HG03575 (cell line): ENCODE measurements around the gene SYT9.

Experiments used
- ATAC-seq: cut with Tn5 transposase; IDR thresholded peaks from one replicate; pipeline ENCODE4 v1.9.1; 2021; ENCODE audit not compliant: unreplicated experiment, insufficient number of reproducible peaks, low FRiP score; ENCODE audit errors: extremely low read depth

Gene SYT9, protein sequence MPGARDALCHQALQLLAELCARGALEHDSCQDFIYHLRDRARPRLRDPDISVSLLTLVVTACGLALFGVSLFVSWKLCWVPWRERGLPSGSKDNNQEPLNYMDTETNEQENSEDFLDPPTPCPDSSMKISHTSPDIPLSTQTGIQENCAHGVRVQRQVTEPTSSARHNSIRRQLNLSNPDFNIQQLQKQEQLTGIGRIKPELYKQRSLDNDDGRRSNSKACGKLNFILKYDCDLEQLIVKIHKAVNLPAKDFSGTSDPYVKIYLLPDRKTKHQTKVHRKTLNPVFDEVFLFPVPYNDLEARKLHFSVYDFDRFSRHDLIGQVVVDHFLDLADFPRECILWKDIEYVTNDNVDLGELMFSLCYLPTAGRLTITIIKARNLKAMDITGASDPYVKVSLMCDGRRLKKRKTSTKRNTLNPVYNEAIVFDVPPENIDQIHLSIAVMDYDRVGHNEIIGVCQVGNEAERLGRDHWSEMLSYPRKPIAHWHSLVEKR

DNA sequence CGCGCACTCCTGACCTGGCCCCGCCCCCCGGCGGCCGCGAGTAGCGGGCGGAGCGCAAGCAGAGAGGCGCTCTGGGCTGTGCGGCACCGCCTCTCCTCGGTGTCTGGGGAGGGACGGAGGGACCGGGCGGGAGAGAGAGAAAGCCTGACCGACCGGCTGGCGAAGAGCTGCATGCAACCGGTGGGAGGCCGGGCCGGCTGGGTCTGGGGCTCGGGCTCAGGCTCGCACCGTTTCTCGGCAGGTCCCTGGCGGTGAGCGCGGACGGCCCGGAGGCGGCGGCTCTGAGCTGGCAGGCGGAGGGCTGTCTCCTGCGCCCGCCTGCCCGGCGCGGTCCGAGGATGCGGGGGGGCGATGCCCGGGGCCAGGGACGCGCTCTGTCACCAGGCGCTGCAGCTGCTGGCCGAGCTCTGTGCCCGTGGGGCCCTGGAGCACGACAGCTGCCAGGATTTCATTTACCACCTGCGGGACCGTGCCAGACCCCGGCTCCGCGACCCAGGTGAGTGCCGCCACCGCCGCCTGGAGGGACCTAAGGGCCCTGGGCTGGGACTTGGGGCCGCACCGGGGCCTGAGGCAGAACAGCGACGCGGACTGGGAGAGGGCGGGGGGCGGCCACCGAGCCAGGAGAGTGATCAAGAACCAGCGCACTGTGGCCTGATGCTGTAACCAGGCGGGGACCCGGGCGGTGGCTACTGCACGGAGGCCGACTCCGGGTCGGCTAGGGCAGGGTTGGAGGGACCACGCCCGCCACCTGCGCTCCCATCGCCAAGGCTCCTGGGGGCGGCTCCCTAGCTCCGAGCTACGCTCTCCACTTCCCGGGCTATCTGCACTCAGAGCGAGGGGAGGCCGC is at the start of gene SYT9:
Gene SYT9 (plus strand): TSS at position 69 of the 847 bp plus-strand sequence. CDS start 283 bp downstream, at position 352.
- no peak for ATAC-seq

DNA sequence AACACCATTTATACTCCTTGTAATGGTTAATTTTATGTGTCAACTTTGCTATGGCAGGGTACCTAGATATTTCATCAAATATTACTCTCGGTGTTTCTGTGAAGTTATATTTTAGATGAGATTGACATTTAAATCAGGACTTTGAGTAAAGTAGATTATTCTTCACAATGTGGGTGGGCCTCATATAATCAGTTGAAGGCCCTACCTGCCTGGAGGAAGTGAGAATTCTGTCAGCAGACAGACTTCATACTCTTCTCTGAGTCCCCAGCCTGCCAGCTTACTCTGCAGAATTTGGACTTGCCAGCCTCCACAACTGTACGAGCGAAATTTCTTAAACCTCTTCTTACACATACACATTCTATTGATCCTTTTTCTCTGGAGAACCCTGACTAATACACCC is 49.3 kb upstream of the SYT9 start:
- no peak for ATAC-seq

DNA sequence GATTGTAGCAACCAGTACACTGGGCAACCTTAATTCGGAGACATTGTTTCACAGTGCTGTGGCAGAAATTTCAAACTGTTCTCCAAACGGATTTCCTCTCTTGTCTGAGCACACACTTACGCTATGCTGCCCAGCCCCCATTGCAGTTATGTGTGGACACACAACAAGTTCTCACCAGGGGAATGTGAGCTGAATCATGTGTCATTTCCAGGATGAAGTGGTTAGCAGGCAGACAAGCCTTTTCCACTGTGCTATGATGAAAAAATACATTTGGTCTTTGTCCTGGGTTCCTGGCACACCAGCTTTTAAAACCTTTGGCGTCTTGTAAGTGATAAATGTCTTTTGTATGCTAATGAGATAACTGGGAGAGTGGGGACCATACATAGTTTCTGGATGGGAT is 46.9 kb upstream of the SYT9 start:
- ATAC-seq, result no peak

GRCh38 chr11:7208391-7208790 is 43.3 kb upstream of the SYT9 start:
- no peak for ATAC-seq

GRCh38 chr11:7219491-7219890 is 32.2 kb upstream of the SYT9 start:
- ATAC-seq, result no peak

GRCh38 chr11:7220636-7221035 is 31.1 kb upstream of the SYT9 start:
- ATAC-seq, result no peak

GRCh38 chr11:7222619-7223018 is 29.1 kb upstream of the SYT9 start:
- no peak for ATAC-seq

GRCh38 chr11:7239877-7240276 is 11.8 kb upstream of the SYT9 start:
- no peak for ATAC-seq

DNA sequence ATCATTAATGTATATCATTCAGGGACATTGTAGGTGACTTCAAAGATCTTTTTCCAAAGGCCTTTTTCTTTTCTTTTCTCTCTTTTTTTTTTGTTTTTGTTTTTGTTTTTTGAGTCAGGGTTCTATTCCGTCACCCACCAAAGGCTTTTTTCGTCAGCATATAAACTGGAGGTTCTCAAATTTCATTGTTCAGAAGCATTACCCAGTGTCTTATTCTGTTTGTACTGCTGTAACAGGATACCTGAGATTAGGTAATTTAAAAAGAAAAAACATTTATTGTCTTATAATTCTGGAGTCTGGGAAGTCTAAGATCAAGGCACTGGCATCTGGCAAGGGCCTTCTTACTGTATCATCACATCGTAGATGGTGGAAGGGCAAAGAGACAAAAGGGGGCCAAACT is 6.4 kb upstream of the SYT9 start:
- ATAC-seq, result no peak

DNA sequence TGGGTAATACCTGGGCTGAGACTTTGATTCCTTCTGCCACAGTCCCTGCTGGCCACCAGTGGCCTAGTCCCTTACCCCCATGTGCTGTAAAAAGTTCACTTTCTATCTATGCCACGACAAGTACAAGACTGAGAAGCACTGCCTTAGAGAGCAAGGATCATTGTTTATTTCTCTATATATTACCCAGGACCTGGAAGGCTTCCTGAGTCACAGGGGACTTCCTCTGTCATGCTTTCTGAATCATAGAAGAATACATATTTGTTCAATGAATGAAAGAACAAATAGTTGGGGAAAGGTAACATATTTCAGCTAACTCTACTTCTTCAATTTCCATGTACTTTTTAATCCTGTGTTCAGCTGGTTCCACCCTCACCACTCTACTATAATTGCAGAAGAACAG is 5.5 kb upstream of the SYT9 start:
- ATAC-seq, result no peak

DNA sequence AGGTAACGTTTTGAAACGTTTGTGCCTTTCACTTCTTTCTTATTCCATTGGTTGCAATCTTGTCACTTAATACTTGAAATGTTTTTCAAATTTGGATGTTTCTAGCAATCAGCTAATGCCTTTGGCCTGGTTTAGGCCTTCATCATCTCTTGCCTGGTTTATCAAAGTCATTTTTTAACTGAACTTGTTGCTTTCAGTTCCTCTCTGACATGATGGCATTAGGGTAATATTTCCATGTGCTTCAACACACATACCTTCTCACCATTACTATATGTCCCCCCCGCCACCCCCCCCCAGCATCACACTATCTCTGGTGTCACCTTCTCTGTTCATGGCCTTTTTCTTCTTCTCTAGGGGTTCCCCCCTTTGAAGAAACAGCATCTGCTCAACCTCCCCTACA is 1.5 kb upstream of the SYT9 start:
- ATAC-seq, result no peak

DNA sequence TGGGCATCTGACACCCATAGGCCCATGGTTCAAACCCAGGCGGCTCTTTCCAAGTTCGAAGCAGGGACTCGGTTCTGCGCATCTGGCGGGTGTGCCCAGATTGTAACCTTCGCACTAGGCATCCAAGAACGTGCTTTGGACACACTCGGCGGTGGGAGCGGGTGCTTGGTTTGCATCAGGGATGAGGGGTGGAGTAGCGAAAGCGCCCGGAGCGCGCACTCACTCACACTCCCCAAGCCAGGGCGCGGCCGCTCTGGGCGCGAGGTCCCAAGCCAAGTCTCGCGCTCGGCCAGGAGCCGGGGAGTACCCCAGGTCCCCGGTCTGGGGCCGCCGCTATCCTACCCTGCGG is 243 bp upstream of the SYT9 start:
- ATAC-seq, result no peak

- ATAC-seq, result no peak
Observed at GRCh38 chr11:7252683-7253213, 1.0 kb downstream of the SYT9 start.

- ATAC-seq, result no peak
Observed at GRCh38 chr11:7253800-7254199, 2.1 kb downstream of the SYT9 start.

DNA sequence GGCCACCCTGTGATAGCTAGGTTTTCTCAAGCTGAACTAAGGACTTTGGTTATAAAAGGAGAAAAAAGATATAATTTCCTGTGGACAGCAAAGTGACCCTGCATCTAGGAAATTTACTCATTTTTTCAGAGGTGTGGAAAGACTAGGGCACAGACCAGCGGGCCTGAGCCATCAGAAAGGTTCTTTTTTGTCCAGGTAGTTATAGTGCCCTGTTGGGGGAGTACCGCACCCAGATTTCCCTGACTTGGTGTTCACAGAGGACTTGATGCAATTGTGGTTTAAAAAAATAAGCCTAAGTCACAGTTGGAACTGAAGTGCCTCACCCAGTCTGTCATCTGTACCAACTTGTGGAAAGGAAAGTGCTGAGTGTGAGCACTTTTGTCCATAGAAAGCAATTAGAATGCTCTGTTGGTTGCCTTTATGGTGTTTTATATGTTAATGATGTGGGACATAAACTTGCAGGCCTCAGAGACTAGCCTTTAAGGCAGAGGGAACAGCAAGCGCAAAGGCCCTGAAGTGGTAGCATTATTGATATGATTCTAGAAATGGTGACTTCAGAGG is 3.1 kb downstream of the SYT9 start:
- no peak for ATAC-seq

DNA sequence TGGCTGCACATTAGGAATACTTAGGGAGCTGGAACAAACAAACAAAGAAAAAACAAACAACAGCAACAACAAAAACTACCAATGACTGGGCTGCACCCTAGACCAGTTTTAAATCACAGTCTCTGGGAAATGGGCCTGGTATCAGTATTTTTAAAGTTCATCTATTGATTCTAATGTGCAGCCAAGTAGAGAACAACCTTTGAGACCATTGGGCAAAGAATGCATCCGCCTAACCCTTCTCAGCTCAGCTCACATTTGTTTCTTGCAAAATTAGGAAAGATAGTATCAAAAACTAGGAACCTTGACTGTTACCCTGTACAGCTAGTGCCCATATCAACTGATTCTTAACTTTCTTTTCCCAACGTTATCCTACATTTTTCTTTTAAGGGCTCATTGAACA is 5.2 kb downstream of the SYT9 start:
- ATAC-seq, result no peak

DNA sequence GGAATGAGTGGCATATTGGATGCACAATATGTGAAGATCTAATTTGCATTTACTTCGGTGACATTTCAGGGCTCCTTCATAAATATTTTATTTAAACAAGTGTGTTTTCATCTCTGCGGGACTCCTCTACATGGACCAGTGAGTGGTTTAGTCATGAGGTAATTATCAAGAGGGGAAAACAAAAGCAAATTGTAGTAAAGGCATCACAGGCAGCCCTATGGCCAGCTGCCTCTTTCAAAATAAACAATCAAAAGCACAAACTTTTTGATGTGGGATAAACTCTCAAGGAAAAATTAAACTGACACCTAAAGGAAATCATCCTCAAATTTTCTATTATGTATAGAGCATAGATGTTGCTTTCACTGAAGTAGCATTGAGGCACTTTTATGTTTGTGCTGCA is 6.0 kb downstream of the SYT9 start:
- no peak for ATAC-seq

DNA sequence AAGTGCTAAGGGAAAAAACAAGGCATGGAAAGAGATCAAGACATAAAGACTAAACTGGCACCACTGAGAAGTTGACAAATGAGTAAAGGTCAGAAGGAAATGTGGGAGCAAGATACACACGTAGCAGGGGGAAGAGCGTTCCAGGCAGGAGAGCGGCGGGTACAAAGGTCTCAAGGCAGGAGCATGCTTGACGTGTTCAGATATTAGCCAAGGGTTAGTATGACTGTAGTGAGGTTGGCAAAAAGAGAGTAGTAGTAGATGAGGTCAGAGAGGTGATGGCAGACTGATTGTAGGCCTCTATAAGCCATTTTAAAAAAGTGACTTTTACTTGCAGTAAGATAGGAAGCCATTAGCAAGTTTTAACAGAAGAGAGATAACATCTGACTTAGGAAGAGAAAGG is 9.9 kb downstream of the SYT9 start:
- ATAC-seq, result no peak

DNA sequence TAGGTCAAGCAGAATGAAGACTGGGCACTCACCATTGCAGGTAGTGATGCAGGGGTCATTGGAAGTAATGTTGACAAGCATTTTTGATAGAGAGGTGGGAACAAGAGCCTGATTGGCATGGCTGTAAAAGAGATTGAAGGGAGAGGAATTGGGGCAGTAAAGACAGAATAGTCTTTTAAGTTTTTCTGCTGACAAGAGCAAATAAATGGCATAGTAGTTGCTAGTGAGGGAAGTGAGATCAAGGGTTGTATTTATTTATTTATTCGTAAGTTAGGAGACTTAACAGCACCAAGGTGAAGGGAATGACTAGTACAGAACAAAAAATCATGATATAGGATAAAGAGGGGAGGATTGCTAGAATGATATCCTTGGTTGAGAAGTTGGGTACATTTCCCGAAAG is 11.0 kb downstream of the SYT9 start:
- no peak for ATAC-seq

GRCh38 chr11:7263842-7264241 is 12.1 kb downstream of the SYT9 start:
- no peak for ATAC-seq
